NAMALWA (cell line): ENCODE measurements around the gene SS18L1.
"Not testable (repeated sequence)": the region's sequence is repeated elsewhere in the genome, so short reads cannot be mapped to it uniquely, and the experiment has no call there.

Source experiments
- DNase-seq: peaks from one replicate; pipeline ENCODE4 v3.0.0-alpha.2; 2015; ENCODE audit warnings: low spot score

Gene SS18L1

GRCh38 chr20:62137092-62137384 lies 6.5 kb upstream of the SS18L1 start:
- no peak for DNase-seq

GRCh38 chr20:62137478-62138203 lies 5.9 kb upstream of the SS18L1 start:
- DNase-seq, result no peak

GRCh38 chr20:62138204-62138543 lies 5.4 kb upstream of the SS18L1 start:
- DNase-seq, result no peak

GRCh38 chr20:62138912-62139311 lies 4.7 kb upstream of the SS18L1 start:
- DNase-seq, result no peak

- no peak for DNase-seq
These were observed 3.9 kb upstream of the SS18L1 start for GRCh38 chr20:62139636-62140035.

GRCh38 chr20:62141043-62141396 lies 2.5 kb upstream of the SS18L1 start:
- no peak for DNase-seq

GRCh38 chr20:62141397-62142251 lies 1.9 kb upstream of the SS18L1 start:
- peak; percentile 38 for DNase-seq

- DNase-seq, result peak; percentile 34
These were observed 1.1 kb upstream of the SS18L1 start for GRCh38 chr20:62142252-62143080.

- DNase-seq, result peak; percentile 64
These were observed 622 bp downstream of the SS18L1 start for GRCh38 chr20:62143957-62144825.

GRCh38 chr20:62145688-62146018 lies 2.1 kb downstream of the SS18L1 start:
- DNase-seq, result no peak

- DNase-seq, result no peak
These were observed 2.6 kb downstream of the SS18L1 start for GRCh38 chr20:62146019-62146755.

GRCh38 chr20:62147125-62147524 lies 3.6 kb downstream of the SS18L1 start:
- DNase-seq, result no peak

GRCh38 chr20:62147528-62147927 lies 4.0 kb downstream of the SS18L1 start:
- DNase-seq, result no peak

GRCh38 chr20:62148383-62148782 lies 4.8 kb downstream of the SS18L1 start:
- DNase-seq, result not testable (repeated sequence)

- no peak for DNase-seq
These were observed 5.3 kb downstream of the SS18L1 start for GRCh38 chr20:62148908-62149314.

- no peak for DNase-seq
These were observed 6.2 kb downstream of the SS18L1 start for GRCh38 chr20:62149532-62150309.

- DNase-seq, result no peak
These were observed 6.7 kb downstream of the SS18L1 start for GRCh38 chr20:62150310-62150575.

- no peak for DNase-seq
These were observed 7.7 kb downstream of the SS18L1 start for GRCh38 chr20:62151225-62151624.

GRCh38 chr20:62151835-62152364 lies 8.3 kb downstream of the SS18L1 start:
- DNase-seq, result no peak

GRCh38 chr20:62155428-62156253 lies 12.1 kb downstream of the SS18L1 start:
- no peak for DNase-seq
